Measurements from ENCODE around the gene CADPS.

Gene CADPS

GRCh38 chr3:62373215-62373614, 502.0 kb downstream of the CADPS start, which contains the start of gene FEZF2:
Gene FEZF2 (minus strand): TSS chr3:62373550. CDS start chr3:62372868, 682 bp downstream.
- DNase-seq (ENCODE audit: low read depth) = no peak

DNA sequence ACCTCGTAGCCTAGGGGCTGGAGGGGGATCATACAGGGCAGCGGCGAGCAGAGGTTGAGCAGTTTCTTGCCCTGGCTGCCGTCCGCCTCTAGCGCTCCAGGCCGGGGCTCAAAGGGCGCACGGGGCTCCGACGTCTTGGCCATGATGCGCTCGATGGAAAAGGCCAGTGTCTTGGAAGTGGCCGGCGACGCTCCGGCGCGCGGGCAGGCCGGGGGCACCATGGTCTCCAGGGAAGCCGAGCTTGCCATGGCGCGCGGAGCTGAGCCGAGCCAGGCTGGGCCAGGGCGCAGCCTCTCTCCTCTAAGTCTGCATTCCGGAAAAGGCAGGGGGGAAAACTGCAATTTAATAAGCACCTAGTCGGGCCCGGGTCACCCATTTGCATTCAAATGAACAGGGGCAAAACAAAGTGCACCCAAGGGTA, 502.6 kb downstream of the CADPS start:
- DNase-seq (ENCODE audit: low read depth) = no peak

DNA sequence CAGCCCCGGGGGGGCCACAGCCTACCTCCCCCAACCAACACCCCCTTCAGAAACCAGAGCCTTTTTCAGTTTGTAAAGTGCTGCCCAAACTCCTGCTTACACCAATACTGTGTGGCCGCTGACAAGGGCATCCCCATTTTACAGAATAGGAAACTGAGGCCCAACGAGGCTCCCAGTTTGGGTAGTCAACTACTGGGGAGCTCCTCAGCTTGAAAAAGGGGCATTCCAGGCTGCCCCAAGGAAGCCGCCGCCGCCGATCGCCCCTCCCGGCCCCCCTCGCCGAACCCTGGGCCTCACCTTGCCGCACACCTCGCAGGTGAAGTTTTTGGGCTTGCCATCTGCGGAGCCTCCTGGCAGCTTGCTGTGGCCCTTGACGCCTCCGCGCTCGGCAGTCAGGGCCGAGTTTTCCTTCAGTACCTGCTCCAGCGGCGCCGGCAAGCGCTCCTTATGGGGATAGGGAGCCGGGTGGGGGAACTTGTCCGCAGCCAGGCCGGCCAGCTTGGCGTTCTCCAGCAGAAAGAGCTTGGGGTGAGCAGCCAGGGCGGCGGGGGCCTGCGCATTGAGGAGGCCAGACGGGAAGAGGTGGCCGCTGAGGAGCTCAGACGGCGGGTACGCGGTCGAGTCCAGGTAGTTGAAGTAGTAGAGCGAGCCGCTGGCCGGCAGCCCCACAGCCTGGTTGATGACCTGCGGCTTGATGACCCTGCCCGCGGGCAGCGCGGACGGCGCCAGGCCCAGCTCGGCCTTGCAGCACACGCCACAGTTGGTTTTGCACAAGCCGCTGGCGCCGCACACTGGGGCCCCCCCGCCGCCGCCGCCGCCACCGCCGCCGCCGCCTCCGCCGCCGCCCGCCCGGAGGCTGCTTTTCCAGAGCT, 503.3 kb downstream of the CADPS start:
- no peak for DNase-seq (ENCODE audit: low read depth)

GRCh38 chr3:62370858-62371719, 504.1 kb downstream of the CADPS start:
- no peak for DNase-seq (ENCODE audit: low read depth)

GRCh38 chr3:62370112-62370857, 504.9 kb downstream of the CADPS start:
- no peak for DNase-seq (ENCODE audit: low read depth)

- DNase-seq (ENCODE audit: low read depth) = no peak
These were observed 505.8 kb downstream of the CADPS start for GRCh38 chr3:62369476-62369743.

DNA sequence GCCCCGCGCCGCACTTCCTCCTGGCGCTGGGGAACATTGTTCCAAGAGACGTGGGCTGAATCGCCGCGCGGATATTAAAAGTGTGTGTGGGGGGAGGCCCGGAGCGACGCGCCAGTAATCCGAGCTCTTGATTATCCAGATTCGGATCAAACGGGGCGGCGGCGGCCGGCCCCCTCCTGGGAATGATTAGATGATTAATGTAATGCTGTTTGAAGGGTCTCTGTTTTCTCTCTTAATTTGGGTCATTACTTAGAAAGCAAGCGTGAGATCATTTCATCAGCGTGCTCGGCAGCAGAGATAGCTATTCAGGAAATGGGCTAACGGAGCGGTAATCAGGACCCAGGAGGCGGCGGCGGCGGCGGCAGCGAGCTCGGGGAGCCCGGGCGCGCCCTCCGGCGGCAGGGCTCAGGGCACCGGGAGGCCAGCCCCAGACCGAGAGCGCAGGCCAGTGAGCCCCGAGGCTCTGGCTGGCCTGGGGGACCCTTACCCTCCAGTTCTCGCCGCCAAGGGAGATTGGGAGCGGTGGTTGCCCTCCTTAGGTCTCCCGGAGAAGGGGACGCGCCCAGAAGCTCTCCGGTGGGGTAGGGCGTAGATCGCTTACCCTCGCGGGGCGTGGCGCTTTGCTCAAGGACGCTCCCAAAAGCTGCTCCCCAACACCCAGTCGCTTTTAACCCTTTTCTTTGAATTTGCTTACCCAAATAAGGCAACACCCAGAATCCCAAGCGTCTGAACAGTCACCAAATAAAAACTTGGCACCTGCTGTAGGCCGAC, 506.3 kb downstream of the CADPS start:
- no peak for DNase-seq (ENCODE audit: low read depth)

DNA sequence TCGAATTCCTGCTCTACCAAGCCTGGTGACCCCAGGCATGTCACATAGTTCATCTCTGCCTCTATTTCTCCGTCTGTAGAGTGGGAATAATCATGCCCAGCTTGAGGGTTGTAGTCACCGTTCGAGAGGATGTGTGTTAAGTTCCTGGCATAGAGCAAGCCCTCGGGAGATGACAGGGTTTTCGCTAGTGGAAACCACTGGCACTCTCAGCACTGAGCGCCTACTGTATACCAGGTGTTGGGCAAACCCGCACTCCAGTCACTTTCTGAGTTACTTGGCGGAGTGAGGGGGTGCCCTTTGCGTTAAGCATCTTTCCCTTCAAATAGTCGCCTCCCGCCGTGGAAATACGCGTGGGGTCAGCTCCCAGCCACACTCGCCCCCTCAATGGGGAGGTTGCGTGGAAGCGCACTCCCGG, 506.9 kb downstream of the CADPS start:
- DNase-seq (ENCODE audit: low read depth) = no peak

GRCh38 chr3:62367763-62368195, 507.4 kb downstream of the CADPS start:
- DNase-seq (ENCODE audit: low read depth) = no peak

DNA sequence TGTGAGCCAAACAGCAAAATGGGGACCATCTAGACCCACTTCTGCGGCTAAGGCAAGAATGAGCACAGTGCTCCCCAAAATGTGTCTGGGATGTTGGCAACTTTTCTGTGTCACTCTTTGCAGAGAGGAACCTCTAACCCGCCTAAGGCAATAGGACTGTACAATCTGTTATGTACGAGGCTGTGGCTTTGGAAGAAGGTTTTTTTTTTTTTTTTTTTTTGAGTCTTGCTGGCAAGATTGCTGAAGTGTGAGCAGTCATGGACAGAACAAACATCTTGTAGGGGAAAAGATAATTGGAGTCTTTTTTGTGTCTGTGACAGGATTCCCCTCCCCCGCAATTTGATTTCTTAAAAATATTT, 509.1 kb downstream of the CADPS start:
- no peak for DNase-seq (ENCODE audit: low read depth)

GRCh38 chr3:62365391-62366125, 509.7 kb downstream of the CADPS start:
- no peak for DNase-seq (ENCODE audit: low read depth)

DNA sequence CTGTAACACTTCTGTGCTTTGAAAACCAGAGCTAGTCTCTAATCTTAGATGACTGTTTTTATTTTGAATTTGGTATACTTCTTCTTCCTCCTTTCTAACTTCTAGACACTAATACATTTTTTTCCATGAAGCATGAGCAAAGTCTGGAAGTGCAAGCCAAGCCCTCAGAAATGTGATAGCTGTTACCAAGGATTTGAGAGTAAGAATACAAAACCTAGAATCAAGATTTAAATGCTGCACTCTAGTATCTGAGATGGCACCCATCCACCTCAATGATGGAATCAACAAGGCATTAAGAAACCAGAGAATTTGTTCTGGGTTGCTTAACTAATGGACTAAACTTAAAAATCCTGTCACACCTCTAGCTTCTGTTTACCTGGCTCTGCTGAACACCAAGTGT, 511.0 kb downstream of the CADPS start:
- no peak for DNase-seq (ENCODE audit: low read depth)

DNA sequence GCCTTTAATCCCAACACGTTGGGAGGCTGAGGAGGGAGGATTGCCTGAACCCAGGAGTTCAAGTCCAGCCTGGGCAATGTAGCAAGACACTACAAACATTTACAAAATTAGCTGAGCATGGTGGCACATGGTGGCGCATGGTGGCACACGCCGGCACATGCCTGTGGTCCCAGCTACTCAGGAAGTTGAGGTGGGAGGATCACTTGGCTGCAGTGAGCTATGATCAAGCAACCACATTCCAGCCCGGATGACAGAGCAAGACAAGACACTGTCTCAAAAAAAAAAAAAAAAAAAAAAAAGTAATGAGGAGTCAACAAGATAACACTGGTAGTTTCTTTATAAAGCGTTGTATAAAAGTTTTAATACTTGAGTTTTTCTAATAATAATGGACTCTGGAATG, 511.9 kb downstream of the CADPS start:
- DNase-seq (ENCODE audit: low read depth) = no peak

- DNase-seq (ENCODE audit: low read depth) = no peak
These were observed 513.4 kb downstream of the CADPS start for GRCh38 chr3:62361824-62362223.

GRCh38 chr3:62361261-62361660, 514.0 kb downstream of the CADPS start:
- DNase-seq (ENCODE audit: low read depth) = no peak

GRCh38 chr3:62359531-62359930, 515.7 kb downstream of the CADPS start:
- DNase-seq (ENCODE audit: low read depth) = no peak

- DNase-seq (ENCODE audit: low read depth) = no peak
These were observed 518.9 kb downstream of the CADPS start for GRCh38 chr3:62356356-62356755.

DNA sequence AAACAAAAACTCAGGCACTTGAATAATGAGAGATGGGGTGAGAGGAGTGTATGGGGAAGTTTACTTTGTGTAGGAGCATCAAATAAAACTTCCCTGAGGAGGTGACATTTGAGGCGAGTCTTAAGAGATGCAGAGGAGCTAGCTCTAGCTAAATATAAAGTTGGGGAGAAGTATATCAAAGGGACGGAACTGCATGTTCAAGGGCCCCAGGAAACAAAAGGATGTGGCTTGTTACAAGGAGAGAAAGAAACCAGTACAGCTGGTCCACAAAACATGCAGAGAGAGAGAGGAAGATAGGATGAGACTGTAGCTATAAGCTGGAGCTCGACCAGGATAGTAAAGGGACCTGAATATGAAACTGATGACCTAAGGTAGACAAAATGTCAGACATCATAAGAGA, 519.5 kb downstream of the CADPS start:
- DNase-seq (ENCODE audit: low read depth) = no peak
